ENCODE measurements around the gene FCN3. TPM values are rescaled to one million over a fixed set of nuclear protein-coding genes. Genes with fewer than 3 reads are reported as not detected.

FCN3 gene
- total RNA-seq, 1 experiment from 2014 or later: 0.22 TPM

DNA sequence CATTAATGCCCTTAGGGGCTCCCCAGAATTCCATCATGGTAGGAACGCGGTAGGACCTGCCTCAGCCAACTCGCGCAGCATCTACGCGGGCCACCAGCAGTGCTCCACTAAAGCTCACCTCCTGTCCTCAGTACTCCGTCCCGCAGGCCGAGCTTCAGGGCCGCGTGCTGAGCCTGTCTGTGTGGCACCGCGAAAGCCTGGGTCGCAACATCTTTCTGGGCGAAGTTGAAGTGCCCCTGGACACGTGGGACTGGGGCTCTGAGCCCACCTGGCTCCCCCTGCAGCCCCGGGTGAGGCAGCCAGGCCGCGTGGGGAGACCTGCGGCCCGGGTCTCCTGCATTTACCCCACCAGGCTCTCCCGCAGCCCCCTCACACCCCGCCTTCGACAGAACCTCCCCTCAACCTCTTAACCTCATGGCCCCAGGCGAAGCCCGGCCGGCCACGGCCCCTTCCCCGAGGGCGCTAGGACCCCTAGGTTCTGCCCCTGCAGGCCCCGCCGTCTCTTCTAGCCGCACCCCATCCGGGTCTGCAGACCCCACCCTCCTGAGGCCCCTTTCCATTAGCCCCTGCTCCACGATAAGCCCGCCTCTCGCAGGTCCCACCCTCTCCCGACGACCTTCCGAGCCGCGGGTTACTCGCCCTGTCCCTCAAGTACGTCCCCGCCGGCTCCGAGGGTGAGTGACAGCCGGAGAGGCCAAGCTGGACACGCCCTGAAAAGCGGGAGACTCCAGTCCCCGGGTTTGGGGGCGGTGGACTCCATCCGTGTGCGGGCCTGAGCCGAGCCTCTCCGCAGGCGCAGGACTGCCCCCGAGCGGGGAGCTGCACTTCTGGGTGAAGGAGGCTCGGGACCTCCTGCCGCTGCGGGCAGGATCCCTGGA lies 23.7 kb downstream of the FCN3 start:
- H3K27me3 Mint-ChIP-seq (ENCODE audit: low read depth): peaks cover 23% of the 10 kb centered on the region
- H3K9ac ChIP-seq (ENCODE audit: extremely low read depth, insufficient read length, low read length): peak overlapping the region; percentile 4
- peak; percentile 99 for DNase-seq

More for the DNA sequence above, 23.7 kb downstream of the FCN3 start:
- peak; percentile 36; the same call in 2 of the 3 replicates for TF ChIP-seq CTCF (conservative IDR thresholded peaks at IDR 0.05)
- H2AK5ac ChIP-seq (ENCODE audit: insufficient read length, low read length): no peak overlapping the region
- no CpG with 5 or more reads among the region's 62 CpGs for WGBS (ENCODE audit: extremely low coverage, insufficient read length, low lambda C conversion rate)
- no peak overlapping the region for H2BK5ac ChIP-seq (ENCODE audit: insufficient read length, low read length)
- H2BK15ac ChIP-seq (ENCODE audit: low read depth, low read length): no peak overlapping the region
- H3K27me3 ChIP-seq (ENCODE audit: insufficient read depth, low read length): no peaks in the 10 kb centered on the region
- H2BK12ac ChIP-seq (ENCODE audit: insufficient read length, low read depth, low read length): no peak overlapping the region
- no peak overlapping the region for H3T11ph ChIP-seq (ENCODE audit: low read length)
- H3K4me1 ChIP-seq (ENCODE audit: insufficient read depth, low read length): no peaks in the 10 kb centered on the region
- peaks cover 4% of the 10 kb centered on the region for H4K20me1 ChIP-seq (ENCODE audit: control insufficient read depth, insufficient read depth, insufficient read length)
- no peak overlapping the region for H3K27ac ChIP-seq (ENCODE audit: insufficient read length, low read depth, low read length)
- Mint-ChIP-seq H3K9me3 (no peaks in the 10 kb centered on the region), H3K36me3 (ENCODE audit: insufficient read depth in 1 of 3, low read depth in 3 of 3) (peaks cover 4 to 18% (median 12%) of the 10 kb centered on the region in 3 experiments; a peak in 5 of 7 replicates), H3K27ac (no peak overlapping the region), H3K4me1 (peaks cover 14 to 20% of the 10 kb centered on the region in 2 experiments), H3K4me3 (peak overlapping the region; percentile 70 to 84)
- peaks cover 21% of the 10 kb centered on the region for H3K23me2 ChIP-seq (ENCODE audit: insufficient read length, low read depth, low read length, poor library complexity, severe bottlenecking)
- no peak overlapping the region for H2BK120ac ChIP-seq (ENCODE audit: low read depth, low read length, poor library complexity, severe bottlenecking)
- no peak overlapping the region for H4K8ac ChIP-seq (replicated peaks; ENCODE audit: insufficient read length, low read depth, low read length)
- H4K5ac ChIP-seq (ENCODE audit: insufficient read length, low read depth, low read length): no peak overlapping the region
- H3K18ac ChIP-seq (ENCODE audit: insufficient read length, low read depth, low read length): peak overlapping the region; percentile 4
- H3K9me3 ChIP-seq (ENCODE audit: control insufficient read depth, low read depth, low read length): no peaks in the 10 kb centered on the region
- no peak overlapping the region for H3K56ac ChIP-seq (ENCODE audit: insufficient read length, low read depth, low read length)
- peak overlapping the region; percentile 71 for H3K4me2 ChIP-seq (ENCODE audit: insufficient read depth, insufficient read length, low read length)
- no peak overlapping the region for H2BK20ac ChIP-seq (ENCODE audit: low read depth, low read length, poor library complexity, severe bottlenecking)
- no peaks in the 10 kb centered on the region for H3K79me1 ChIP-seq (ENCODE audit: insufficient read depth, low read depth, low read length, poor library complexity, severe bottlenecking)
- H2AFZ ChIP-seq (ENCODE audit: low read length): no peak overlapping the region
- H4K91ac ChIP-seq (ENCODE audit: insufficient read length, low read depth, low read length): no peak overlapping the region
- no peak overlapping the region for H3K23ac ChIP-seq (ENCODE audit: insufficient read length, low read depth, low read length)
- H3K79me2 ChIP-seq (ENCODE audit: insufficient read depth, low read length): no peaks in the 10 kb centered on the region; the same call in 1 of the 2 replicates
- no peak overlapping the region for H3K4ac ChIP-seq (ENCODE audit: low read depth, low read length)
- no peak overlapping the region for H3K14ac ChIP-seq (ENCODE audit: insufficient read depth, low read length)

Measured in H9 (cell line).